Measurements from ENCODE around the gene RUNX2. TPM values are rescaled to one million over a fixed set of nuclear protein-coding genes. Genes with fewer than 3 reads are reported as not detected.

RUNX2 gene
- total and polyA plus RNA-seq, 9 of the 15 experiments (the other 6 are each of a cell fraction or from before 2014, with no cell fraction given): 0.29 to 1.00 (median 0.43) TPM

GRCh38 chr6:45679631-45680030 is 351.5 kb downstream of the RUNX2 start:
- in situ Hi-C loops (cut with MboI) (no loop called here), intact Hi-C loops (cut with micrococcal nuclease) (no loop called here)
- ChIA-PET CTCF (ENCODE audit: low intra/inter-chr PET ratio) (no interaction called here), POLR2A (interaction anchor here (1.1 kb wide), 1 partner anchor 151 kb away, joined by 3 read pairs; no protein-coding TSS in a partner anchor)
- Histone ChIP-seq H3K4me2 (ENCODE audit: insufficient read depth, low read length) (no peak overlapping the region), H3K27me3 (ENCODE audit: control insufficient read depth in 2 of 2, insufficient read depth in 2 of 2, low read length in 2 of 2) (peaks cover 8 to 24% of the 10 kb centered on the region in 2 experiments; a peak in 4 of 5 replicates), H3K27ac (ENCODE audit: extremely low read depth, low read depth, low read length) (no peak overlapping the region), H3K79me2 (ENCODE audit: control insufficient read depth, insufficient read depth, low read length) (no peaks in the 10 kb centered on the region), H3K36me3 (ENCODE audit: control insufficient read depth, insufficient read depth, low read length) (no peaks in the 10 kb centered on the region), H3K9me3 (replicated peaks; ENCODE audit: control insufficient read depth, insufficient read depth, low read depth, low read length) (no peaks in the 10 kb centered on the region), H3K4me1 (replicated peaks in 1 of 2; ENCODE audit: control insufficient read depth in 2 of 2, insufficient read depth in 2 of 2, low read length in 2 of 2) (no peaks in the 10 kb centered on the region), H3K9me1 (ENCODE audit: control insufficient read depth, insufficient read depth, low read length) (no peaks in the 10 kb centered on the region), H3K4me3 (no peak overlapping the region), H2AFZ (ENCODE audit: low read depth, low read length) (no peak overlapping the region), H3K9ac (ENCODE audit: insufficient read depth in 1 of 2, low read depth in 2 of 2, low read length in 2 of 2) (no peak overlapping the region), H4K20me1 (replicated peaks; ENCODE audit: control insufficient read depth, insufficient read depth, low read length) (no peaks in the 10 kb centered on the region)
- no peak for DNase-seq (ENCODE audit: extremely low read depth in 1 of 4, low spot score in 3 of 4)
- no peak for FAIRE-seq
- 0% methylated on average over 2 of the region's 2 CpGs for WGBS (ENCODE audit: insufficient coverage, low coverage, missing lambda C conversion rate)
- TF ChIP-seq STAG1 (CRISPR knock-in tag; IDR thresholded peaks at IDR 0.05; ENCODE audit: borderline replicate concordance) (no peak), NCOA1 (IDR thresholded peaks at IDR 0.05; ENCODE audit: low read depth) (no peak), KAT2B (IDR thresholded peaks at IDR 0.05; ENCODE audit: low read depth, low read length) (no peak), TRIM25 (IDR thresholded peaks at IDR 0.05; ENCODE audit: borderline replicate concordance) (no peak), CUX1 (CRISPR knock-in tag; IDR thresholded peaks at IDR 0.05) (no peak), ESRRB (CRISPR knock-in tag; IDR thresholded peaks at IDR 0.05; ENCODE audit: borderline replicate concordance) (no peak)
- BruUV-seq (replicated peaks): no TSS peak
- no peak for ATAC-seq

Data from K562 (cell line).